NCI-H774 (cell line): ENCODE measurements around the gene OVCA2.

Experiments used
- DNase-seq: peaks from one replicate; lab custom pipeline; 2025; lab: John Stamatoyannopoulos, UW

OVCA2 gene

DNA sequence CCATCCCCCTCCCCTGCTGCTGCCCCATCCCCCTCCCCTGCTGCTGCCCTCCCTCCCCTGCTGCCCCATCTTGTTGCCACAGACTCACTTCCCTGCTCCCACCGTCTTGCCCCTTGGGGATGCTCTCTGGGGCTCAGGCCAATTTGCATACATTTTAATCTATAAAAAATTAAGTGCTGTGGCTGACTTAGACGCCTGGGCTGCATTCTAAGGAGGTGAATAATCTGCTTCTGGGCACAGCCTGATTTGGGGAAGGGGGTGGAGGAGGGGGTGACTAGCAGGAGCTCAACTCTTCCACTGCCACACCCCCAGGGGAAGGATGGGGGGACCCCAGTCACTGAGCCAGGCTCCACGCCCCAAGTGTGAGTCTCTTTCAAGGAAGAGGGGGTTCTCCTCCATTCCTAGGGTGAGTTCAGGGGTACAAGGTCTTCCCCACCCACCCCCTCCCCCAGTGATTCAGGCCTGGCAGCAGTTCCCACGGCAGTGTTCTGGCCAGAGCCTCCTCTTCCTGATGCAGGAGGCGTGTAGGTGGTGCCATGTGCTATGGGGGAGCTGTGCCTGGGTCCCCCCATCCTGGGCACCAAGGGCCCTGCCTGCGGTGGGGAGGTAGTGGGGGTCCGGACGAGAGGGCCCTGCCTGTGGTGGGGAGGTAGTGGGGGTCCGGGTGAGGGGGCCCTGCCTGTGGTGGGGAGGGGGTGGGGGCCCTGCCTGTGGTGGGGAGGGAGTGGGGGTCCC is 6.8 kb upstream of the OVCA2 start:
- DNase-seq = no peak

DNA sequence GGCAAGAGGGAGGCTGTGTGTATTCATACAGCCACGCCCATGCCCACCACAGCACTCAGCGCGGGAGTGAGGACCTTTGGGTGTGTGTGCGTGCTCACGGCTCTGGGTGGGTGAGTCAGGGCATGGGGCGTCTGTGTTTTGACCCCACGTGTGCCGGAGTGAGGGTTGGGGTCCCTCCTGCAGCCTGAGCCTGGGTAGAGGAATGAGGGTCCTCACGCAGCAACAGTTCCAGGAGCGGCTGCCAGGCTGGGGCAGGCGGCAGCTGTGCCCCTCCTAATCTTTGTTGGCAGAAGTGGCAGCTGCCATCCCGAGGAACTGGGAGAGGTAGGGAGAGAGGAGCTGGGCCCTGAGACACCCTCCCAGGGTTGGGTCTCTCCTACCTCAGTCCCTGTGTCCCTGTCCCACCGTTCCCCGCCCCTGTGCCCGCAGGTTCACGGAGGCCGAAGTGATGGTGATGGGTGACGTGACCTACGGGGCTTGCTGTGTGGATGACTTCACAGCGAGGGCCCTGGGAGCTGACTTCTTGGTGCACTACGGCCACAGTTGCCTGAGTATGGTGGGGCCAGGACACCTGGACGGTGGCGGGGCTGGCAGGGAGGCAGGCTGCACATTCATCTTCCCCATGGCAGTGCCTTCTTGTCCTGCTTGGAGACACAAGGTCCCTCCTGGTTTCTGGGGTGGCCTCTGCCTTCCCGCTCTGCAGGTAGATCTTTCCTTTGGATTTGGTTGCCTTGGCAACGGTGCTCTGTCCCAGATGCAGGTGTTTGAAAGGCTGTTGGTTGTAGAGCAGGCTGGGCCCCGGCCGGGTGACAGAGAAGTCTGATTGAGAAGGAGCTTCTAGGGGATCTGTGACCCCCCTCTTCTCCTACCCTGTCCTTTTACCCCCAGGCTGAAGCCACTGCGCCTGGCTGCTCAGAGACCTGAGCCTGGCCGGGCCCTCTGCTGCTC is 6.0 kb upstream of the OVCA2 start:
- DNase-seq = no peak

DNA sequence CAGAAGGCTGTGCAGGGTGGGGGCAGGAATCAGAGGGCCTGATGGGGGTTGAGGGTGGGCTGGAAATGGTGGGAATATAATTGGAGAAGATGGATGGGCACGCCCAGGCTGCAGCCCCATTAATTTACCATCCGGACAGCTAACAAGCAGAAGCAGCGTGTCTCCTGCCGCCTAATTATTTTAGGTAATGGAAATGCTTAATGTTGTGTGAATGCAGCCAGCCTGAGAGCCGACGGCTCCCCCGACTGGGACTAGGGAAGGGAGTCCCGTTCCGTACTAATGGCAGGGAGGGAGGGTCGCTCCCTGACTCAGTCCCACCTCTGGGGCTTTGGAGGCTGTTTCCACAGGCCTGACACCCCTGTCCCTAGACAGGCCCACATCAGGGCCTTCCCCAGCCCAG is 4.7 kb upstream of the OVCA2 start:
- no peak for DNase-seq

DNA sequence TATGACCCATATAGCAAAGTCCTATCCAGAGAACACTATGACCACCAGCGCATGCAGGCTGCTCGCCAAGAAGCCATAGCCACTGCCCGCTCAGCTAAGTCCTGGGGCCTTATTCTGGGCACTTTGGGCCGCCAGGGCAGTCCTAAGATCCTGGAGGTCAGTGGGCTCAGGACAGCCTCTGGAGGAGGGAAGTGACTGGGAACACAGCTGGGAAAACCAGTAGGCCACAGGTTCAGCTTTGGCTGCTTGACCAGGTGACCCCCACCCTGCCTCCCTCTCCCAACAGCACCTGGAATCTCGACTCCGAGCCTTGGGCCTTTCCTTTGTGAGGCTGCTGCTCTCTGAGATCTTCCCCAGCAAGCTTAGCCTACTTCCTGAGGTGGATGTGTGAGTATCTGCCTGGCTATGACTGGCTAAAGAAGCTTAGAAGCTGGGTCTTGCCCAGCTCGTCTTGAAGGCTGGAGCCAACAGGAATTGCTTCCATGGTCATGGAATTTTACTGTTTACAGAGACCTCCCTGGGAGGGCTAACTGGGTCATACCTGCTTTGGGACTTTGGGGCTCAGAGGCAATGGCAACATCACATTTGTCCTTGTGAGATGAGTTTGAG is 1.5 kb upstream of the OVCA2 start:
- no peak for DNase-seq

DNA sequence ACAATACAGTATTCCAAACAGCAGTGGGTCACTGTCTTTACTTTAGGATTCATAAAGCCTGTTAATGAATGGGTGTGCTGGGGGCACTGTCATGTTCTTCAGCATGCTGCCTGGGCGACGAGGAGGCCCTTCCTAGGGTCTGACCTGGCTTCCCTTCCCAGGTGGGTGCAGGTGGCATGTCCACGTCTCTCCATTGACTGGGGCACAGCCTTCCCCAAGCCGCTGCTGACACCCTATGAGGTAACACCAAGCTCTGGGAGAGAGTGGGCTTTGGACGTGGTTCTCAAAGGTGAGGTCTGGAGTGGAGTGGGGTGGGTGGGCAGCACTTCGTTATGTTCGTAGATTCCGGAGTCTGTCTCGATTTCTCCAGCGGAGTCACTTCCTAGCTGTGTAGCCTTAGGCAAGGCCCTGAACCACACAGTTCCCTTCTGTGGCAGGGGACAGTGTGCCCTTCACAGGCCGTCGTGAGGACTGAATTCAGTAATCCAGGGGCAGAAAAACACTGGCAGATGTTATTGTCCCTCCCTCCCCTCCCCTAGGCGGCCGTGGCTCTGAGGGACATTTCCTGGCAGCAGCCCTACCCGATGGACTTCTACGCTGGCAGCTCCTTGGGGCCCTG is 771 bp upstream of the OVCA2 start:
- DNase-seq = no peak

DNA sequence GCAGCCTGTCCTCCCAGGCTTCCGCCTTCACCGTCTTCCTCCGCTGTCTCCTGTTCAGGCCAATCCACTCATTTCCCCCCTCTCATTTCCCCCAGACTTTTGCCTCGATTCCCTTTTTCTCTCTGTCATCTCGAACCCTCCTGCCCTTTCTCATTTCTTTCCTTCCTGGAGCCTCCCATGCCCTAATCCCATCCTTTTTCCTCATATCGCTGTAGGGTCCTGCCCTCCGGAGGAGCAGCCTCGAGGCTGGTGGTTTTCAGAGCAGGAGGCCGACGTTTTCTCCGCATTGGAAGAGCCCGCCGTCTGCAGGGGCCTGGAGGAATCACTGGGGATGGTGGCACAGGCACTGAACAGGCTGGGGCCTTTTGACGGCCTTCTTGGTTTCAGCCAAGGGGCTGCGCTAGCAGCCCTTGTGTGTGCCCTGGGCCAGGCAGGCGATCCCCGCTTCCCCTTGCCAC is 597 bp downstream of the OVCA2 start:
- DNase-seq = no peak

DNA sequence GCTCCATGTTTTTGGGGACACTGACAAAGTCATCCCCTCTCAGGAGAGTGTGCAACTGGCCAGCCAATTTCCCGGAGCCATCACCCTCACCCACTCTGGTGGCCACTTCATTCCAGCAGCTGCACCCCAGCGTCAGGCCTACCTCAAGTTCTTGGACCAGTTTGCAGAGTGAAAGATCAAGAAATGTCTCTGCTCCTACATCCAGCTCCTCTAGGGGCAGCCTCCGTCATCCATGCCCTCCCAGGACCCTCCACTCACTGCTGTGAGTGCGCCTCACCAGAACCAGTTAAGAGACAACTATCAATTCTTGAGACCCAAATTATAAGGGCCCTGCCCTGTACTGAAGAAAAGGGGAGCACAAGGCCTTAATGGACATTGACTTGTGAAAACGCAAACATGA is 1.1 kb downstream of the OVCA2 start:
- DNase-seq = no peak

DNA sequence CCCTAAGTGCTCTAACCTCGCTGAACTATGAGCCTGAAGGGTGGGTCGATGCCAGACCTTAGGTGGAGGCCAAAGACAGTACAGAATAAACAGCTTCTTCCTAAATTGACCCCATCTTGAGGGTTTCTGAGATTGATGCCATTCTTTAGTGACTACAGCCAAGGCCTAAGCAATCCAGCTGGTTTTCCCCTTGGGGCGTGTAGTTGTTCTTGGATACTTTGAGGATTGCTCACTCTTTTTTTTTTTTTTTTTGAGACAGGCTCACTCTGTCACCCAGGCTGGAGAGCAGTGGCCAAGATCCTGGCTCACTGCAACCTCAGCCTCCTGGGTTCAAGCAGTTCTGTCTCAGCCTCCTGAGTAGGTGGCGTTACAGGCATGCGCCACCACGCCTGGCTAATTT is 2.0 kb downstream of the OVCA2 start:
- no peak for DNase-seq

DNA sequence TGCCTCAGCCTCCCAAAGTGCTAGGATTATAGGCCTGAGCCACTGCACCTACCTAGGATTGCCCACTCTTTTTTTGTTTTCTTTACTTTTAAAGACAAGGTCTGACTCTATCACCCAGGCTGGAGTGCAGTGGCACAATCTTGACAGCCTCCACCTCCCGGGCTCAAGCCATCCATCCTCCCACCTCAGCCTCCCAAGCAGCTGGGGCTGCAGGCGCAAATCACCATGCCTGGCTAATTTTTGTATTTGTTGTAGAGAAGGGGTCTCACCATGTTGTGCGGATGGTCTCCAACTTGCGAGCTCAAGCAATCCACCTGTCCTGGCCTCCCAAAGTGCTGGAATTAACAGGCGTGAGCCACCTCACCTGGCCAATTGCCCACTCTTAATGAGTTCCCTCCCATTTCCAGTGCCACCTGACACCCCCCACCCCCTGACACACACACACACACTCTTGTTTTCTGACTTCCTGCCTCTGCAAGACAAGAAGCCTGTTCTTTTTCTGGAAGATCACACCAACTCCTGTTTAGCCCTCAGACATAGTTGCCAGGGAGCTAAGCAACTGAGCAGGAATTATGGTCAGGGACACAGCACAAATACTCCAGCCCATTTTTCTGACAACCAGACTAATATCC is 2.6 kb downstream of the OVCA2 start:
- DNase-seq = no peak

DNA sequence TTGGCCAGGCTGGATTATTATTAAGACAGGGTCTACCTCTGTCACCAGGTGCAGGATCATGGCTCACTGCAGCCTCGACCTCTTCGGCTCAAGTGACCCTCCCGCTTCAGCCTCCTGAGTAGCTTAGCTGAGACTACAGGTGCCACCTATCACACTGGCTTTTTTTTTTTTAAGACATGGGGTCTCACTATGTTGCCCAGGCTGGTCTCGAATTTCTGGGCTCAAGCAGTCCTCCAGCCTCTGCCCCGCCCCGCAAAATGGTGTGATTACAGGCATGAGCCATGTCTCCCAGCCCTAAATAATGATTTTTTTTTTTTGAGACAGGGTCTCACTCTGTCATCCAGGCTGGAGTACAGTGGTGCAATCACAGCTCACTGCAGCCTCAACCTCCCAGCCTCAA is 5.8 kb downstream of the OVCA2 start:
- no peak for DNase-seq

DNA sequence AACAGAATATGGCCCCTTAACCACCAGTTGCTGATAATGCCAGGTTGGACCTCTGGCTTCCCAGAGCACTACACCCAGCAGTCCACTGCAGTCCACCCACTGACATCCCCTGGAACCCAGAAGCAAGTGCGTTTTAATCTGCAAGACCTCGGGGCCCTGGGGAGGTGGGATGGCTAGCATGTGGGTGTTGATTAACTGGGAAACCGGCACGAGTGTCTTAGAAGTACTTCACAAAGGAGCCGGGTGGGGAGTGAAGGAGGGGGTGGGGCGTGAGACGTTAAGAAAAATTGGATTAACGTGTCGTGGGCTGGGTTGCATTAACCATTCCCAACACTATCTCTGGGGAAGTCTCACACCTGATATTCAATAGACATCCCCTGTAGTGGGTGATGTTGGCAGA is 7.0 kb downstream of the OVCA2 start:
- DNase-seq = no peak

DNA sequence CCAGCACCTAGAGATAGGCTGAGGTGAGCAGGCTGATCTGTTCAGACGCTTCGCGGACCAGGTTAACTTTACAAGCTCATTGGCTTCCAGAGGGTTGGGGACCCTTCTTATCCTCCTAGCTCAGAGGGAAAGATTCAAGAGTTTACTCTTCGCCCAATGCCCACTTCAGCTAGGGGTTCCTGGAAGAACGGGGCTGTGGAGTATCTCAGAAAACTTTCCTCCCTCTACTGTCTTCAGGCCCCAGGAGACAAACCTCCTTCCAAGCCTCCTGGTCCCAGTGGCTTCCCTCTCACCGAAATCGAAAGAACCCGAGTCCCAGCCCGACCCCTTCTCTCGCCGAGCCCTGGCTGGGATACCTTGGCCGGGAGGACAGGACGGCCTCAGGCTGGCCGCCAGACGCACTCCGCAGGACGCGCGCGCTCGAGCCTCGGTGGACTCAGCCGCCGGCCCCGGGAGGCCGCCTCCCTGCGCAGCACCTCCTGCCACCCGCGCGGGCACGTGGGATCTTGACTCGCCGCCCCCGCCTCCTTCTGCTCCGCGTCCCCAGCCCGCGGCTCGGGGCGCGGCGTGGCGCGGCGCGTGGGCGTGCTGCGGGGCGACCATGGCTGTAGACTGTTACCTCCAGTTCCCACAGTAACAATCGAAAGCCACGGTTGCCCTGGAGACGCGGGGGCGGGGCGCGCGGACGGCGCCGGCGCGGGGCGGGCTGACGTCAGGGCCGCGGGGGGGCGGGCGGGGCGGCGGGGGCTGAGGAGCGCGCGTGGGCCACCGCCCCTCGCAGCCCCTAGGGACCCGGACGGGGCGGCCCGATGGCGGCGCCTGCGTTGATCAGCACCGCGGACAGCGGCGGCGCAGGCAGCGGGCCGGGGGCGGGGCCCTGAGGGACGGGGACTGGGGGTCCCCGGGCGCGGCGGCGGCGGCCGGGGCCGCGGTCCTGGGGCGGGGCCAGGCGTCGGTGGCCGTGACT is 7.8 kb downstream of the OVCA2 start:
- peak; percentile 44 for DNase-seq

DNA sequence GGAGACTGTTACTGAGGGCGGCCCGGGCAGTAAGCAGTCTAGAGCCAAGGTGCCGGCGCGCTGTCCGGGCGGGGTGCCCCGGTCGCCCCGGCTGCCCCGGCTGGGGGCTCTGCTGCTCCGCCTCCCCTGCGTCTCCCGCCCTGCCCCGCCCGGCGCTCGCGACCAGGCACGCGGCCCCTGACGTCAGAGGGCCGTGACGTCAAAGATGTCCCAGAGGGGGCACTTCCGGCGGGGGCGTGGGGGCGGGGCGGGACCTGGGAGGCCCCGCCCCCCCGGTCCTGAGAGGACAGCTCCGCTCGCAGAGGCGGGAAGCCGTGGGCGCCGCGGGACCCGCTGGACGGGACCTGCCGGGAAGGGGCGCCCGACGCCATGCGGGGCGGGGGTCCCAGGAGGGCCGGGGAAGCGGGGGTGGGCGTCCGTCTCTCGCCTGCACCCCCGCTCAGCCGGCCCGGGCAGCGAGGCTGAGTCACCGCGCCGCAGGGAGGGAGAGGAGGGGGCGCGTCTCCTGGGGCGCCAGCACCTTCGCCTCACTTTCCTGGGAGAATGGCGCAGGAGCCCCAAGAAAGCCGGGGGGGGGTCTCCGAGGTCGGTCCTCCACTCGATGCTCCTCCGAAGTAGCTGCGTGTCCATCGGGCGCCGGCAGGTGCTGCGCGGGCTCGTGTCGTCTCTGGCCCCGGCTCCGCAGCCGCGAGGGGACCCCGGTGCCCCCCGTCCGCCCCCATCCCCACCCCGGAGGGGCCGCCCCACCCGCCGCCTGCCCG is 8.7 kb downstream of the OVCA2 start:
- DNase-seq = peak; percentile 56

DNA sequence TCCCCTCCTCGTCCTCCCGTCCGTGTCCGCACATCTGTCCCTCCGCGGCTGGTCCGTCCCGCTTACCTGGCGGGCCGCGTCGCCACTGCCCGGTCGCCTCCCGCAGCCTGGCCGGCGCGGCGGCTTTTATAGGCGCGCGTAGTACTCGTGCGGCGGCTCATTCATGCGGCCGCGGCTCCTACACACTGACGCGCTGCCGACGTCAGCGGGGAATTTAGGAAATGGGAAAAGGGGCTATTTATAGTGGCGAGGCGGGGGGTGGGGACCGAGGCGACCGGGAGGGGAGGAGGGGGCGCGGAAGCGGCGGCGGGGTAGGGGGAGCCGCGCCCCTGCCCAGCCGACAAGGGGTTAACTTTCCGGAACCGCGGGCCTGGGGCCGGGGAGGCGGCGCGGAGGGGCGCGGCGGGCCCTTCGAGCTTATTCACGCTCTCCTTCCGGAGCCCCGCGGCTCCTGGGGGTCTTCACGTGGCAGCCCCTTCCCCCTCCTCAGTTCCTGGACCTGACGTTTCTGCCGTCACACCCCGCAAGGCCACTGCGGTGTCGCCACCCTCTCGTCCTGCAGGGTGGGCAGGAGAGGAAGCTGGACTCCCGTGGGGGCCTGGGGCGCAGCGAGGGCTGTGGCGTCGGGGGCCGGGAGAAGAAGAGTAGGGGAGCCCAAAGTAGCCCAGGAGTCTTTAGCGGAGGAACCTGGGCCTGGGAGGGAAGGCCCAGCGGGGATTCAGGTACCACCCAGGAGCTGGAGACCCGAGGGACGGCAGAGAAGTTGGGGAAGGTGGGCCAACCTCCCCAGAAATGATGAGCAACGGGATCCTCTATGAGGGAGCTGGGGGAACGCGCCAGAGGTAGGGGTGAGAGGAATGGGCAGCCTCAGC is 9.5 kb downstream of the OVCA2 start:
- DNase-seq = peak; percentile 12

DNA sequence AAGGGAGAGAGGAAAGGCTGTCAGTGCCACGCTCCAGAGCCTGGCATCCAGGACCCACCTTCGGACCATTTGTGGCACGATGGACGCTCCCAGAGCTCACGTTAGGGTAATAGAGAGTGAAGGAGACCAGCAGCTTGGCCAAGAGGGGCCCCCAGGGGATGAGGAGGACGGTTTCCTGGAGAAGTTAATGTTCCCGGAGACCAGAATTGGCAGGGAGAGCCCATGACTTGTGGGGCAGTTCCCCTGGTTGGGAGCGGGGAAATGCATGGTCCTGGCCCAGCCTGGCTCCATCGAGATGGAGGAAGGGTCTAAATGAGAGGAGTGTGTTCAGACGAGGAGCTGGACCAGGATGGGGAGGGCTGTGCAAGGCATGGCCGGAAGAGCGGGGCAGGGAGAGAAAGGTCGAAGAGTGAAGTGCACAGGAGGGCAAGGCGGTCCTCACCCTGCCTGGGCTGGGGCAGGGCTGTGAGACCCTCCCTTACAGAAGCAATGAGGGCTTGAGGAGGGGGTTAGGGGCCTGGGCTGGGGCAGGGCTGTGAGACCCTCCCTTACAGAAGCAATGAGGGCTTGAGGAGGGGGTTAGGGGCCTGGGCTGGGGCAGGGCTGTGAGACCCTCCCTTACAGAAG is 10.2 kb downstream of the OVCA2 start:
- no peak for DNase-seq

DNA sequence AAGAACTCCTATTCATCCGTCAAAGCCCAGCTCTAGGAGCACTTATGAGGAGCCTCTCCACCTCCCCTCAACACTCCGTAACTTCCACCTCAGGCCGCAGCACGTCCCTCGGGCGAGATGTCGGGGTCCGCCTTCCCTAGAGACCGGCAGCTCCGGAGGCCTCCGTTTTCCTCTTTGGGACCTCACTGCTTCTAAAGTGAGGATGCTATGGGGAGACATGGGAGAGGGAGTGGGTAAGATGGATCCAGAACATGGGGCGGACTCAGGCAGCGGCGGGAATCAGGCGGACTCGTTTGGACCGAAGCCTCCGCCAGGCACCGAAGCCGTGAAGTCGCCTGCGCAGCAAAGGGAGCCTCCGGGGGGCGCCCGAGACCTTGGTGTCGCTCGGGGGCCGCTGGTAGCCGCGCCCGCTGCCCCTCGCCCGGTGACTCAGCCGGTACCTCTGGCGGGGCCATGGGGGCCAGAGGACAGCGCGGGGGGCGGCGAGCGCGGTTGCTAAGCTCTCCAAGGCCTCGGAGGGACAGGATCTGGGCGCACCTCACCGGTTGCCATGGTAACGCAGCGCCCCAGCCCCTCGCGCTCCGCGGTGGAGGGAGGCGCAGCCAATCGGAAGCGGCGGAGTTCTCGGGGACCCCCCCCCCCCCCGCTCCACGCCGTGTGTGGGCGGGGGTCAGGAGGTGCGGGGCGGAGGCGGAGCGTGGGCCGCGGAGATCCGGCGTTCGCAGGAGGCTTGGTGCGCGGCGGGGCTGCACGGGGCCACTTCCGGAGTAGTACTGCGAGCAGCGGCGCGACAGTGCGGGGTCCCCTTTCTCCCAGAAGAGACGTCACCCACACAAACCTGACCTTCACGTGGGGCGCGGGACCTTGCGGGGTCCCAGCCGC is 11.8 kb downstream of the OVCA2 start:
- peak; percentile 14 for DNase-seq

DNA sequence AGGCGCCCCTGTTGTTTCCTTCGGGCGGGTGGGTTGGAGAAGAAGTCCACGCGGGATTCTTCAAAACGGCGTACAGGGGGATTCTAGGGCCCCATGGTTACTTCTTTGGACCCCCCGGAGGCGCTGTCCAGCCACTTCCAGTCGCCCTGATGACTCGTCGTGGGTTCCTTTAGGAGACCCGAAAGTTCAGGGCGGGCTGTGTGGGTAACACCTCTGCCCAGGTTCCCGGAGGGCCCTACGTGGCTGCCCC is 12.4 kb downstream of the OVCA2 start:
- no peak for DNase-seq
